ENCODE results near the gene SMAD6. TPM values are rescaled to one million over a fixed set of nuclear protein-coding genes. Genes with fewer than 3 reads are reported as not detected.

SMAD6 gene
- total and polyA plus RNA-seq, 2 of the 4 experiments (the other 2 are of a cell fraction) = 4.8 to 8.5 TPM

- intact Hi-C loops (cut with micrococcal nuclease) = no loop called here
- Histone ChIP-seq H3K23ac (ENCODE audit: low read depth, low read length) (no peak overlapping the region), H4K91ac (ENCODE audit: insufficient read depth, low read depth, low read length) (no peak overlapping the region), H3K9me3 (ENCODE audit: control insufficient read depth, insufficient read depth, low read length) (no peaks in the 10 kb centered on the region), H2BK20ac (ENCODE audit: low read depth, low read length) (no peak overlapping the region), H2BK5ac (ENCODE audit: low read depth, low read length, poor library complexity, severe bottlenecking) (no peak overlapping the region), H3K56ac (ENCODE audit: extremely low read depth, insufficient read depth, low read length) (no peak overlapping the region), H3K27ac (ENCODE audit: insufficient read depth, low read length) (no peak overlapping the region), H3K4me3 (ENCODE audit: insufficient read depth, low read depth, low read length) (no peak overlapping the region), H3K4ac (ENCODE audit: low read depth, low read length) (no peak overlapping the region), H2AFZ (replicated peaks; ENCODE audit: low read length, poor library complexity) (no peak overlapping the region), H3K4me1 (ENCODE audit: control insufficient read depth, insufficient read depth, low read length) (no peaks in the 10 kb centered on the region; the same call in 1 of the 2 replicates), H3K79me1 (ENCODE audit: low read depth in 1 of 2, low read length in 2 of 2) (no peaks in the 10 kb centered on the region), H3K27me3 (ENCODE audit: control insufficient read depth, insufficient read depth, low read length) (no peaks in the 10 kb centered on the region), H4K8ac (ENCODE audit: low read depth in 2 of 2, low read length in 2 of 2) (no peak overlapping the region), H2AK9ac (replicated peaks; ENCODE audit: low read depth, low read length, poor library complexity) (no peak overlapping the region), H4K20me1 (ENCODE audit: insufficient read depth, low read length) (no peaks in the 10 kb centered on the region), H2AK5ac (ENCODE audit: low read depth, low read length) (no peak overlapping the region), H3K4me2 (ENCODE audit: low read depth, low read length) (no peak overlapping the region), H4K5ac (ENCODE audit: low read depth, low read length) (no peak overlapping the region), H2BK120ac (ENCODE audit: low read depth, low read length) (no peak overlapping the region), H2BK15ac (ENCODE audit: low read depth, low read length) (no peak overlapping the region), H3K14ac (replicated peaks; ENCODE audit: low read depth, low read length) (no peak overlapping the region), H3K9me1 (ENCODE audit: insufficient read depth, low read length) (0 out of 2 replicates have a peak, but pooled peaks cover 3% of the 10 kb centered on the region), H3K18ac (ENCODE audit: low read depth, low read length) (no peak overlapping the region), H3K9ac (ENCODE audit: low read depth, low read length) (no peak overlapping the region), H3K36me3 (ENCODE audit: control insufficient read depth, insufficient read depth, low read length) (no peaks in the 10 kb centered on the region)
- ChIA-PET POLR2A (ENCODE audit: unreplicated experiment) (no interaction called here), CTCF (no interaction called here)
- DNase-seq (no peak), ATAC-seq (ENCODE audit: low read depth) (no peak)
- in situ Hi-C loops (cut with MboI; ENCODE audit: low sequenced_read_pairs) = no loop called here
- TF ChIP-seq MXI1 (IDR thresholded peaks at IDR 0.05; ENCODE audit: borderline replicate concordance, low read depth, low read length) = no peak
- TF ChIP-seq CHD1 (IDR thresholded peaks at IDR 0.05; ENCODE audit: low read depth, low read length) = no peak
- no peak for TF ChIP-seq POLR2A (IDR thresholded peaks at IDR 0.05; ENCODE audit: low read depth, low read length)
- no peak for TF ChIP-seq RAD21 (IDR thresholded peaks at IDR 0.05; ENCODE audit: low read length)
- no peak for TF ChIP-seq CEBPB (IDR thresholded peaks at IDR 0.05; ENCODE audit: low read depth, low read length)
- TF ChIP-seq USF2 (IDR thresholded peaks at IDR 0.05; ENCODE audit: low read depth, low read length) = no peak
- no peak for TF ChIP-seq FOS (IDR thresholded peaks at IDR 0.05; ENCODE audit: low read depth, low read length)
- no peak for TF ChIP-seq MAZ (IDR thresholded peaks at IDR 0.05; ENCODE audit: borderline replicate concordance, low read depth, low read length)
- TF ChIP-seq NFE2L2 (IDR thresholded peaks at IDR 0.05; ENCODE audit: low read depth, low read length) = no peak
- no peak for TF ChIP-seq ELK1 (IDR thresholded peaks at IDR 0.05; ENCODE audit: borderline replicate concordance, low read depth, low read length)
- no peak for TF ChIP-seq RCOR1 (IDR thresholded peaks at IDR 0.05; ENCODE audit: insufficient replicate concordance, low read length)
- TF ChIP-seq MAFK (IDR thresholded peaks at IDR 0.05; ENCODE audit: low read depth, low read length) = no peak
- TF ChIP-seq BHLHE40 (IDR thresholded peaks at IDR 0.05; ENCODE audit: low read depth, low read length) = no peak
- TF ChIP-seq SMC3 (IDR thresholded peaks at IDR 0.05; ENCODE audit: low read depth, low read length) = no peak
- WGBS, 2 experiments (ENCODE audit: extremely low coverage in 2 of 2, insufficient read length in 1 of 2) = 93% methylated on average over 6 of the region's 9 CpGs; no CpG with 5 or more reads in 1 of the 2 experiments
- no TSS peak for BruUV-seq (replicated peaks)
- dilution Hi-C loops (cut with HindIII; ENCODE audit: low sequenced_read_pairs, unreplicated experiment) = no loop called here
Observed at GRCh38 chr15:66823601-66824000, 121.6 kb downstream of the SMAD6 start.

All from IMR-90 (cell line).